ENCODE measurements around the gene IL21R.

DNA sequence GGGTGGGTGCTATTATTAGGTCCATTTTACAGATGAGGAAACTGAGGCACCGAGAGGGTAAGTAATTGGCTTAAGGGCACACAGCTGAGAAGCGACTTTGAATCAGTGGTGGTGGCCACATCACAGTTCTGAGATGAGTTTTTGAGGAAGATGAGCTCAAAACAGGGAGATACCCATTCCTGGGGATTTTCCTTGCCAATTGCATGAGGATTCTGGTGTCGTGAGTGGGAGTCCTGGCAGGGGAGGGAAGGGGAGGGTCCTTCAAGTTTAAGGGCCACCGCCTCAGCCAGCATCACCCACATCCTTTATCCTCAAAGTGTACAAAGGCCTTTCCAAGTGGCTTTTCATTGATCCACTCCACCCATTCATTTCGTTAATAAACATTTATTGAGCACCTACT, 45.3 kb downstream of the IL21R start:
- TF ChIP-seq ETV6 (conservative IDR thresholded peaks at IDR 0.05 in 1 of 2, IDR thresholded peaks at IDR 0.05 in 1 of 2; ENCODE audit: borderline replicate concordance in 1 of 2, low read depth in 1 of 2): no peak
- TF ChIP-seq SIN3A (IDR thresholded peaks at IDR 0.05; ENCODE audit: low read depth, low read length): no peak
- no peak for TF ChIP-seq POLR2AphosphoS5 (IDR thresholded peaks at IDR 0.05; ENCODE audit: low read length)
- no peak for TF ChIP-seq FOS (IDR thresholded peaks at IDR 0.05; ENCODE audit: borderline replicate concordance, extremely low read depth, insufficient read length)
- no peak for TF ChIP-seq SIX5 (IDR thresholded peaks at IDR 0.05; ENCODE audit: low read depth, low read length, severe bottlenecking)
- TF ChIP-seq, protein P1, sequence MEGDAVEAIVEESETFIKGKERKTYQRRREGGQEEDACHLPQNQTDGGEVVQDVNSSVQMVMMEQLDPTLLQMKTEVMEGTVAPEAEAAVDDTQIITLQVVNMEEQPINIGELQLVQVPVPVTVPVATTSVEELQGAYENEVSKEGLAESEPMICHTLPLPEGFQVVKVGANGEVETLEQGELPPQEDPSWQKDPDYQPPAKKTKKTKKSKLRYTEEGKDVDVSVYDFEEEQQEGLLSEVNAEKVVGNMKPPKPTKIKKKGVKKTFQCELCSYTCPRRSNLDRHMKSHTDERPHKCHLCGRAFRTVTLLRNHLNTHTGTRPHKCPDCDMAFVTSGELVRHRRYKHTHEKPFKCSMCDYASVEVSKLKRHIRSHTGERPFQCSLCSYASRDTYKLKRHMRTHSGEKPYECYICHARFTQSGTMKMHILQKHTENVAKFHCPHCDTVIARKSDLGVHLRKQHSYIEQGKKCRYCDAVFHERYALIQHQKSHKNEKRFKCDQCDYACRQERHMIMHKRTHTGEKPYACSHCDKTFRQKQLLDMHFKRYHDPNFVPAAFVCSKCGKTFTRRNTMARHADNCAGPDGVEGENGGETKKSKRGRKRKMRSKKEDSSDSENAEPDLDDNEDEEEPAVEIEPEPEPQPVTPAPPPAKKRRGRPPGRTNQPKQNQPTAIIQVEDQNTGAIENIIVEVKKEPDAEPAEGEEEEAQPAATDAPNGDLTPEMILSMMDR (IDR thresholded peaks at IDR 0.05 in 2 of 3, conservative IDR thresholded peaks at IDR 0.05 in 1 of 3; ENCODE audit: control insufficient read depth in 2 of 3, extremely low read depth in 1 of 3, insufficient read depth in 1 of 3, low read depth in 3 of 3, low read length in 3 of 3): no peak
- TF ChIP-seq EZH2 (IDR thresholded peaks at IDR 0.05; ENCODE audit: borderline replicate concordance, control insufficient read depth, low read depth, low read length): no peak
- TF ChIP-seq CREB1 (IDR thresholded peaks at IDR 0.05; ENCODE audit: low read depth): no peak
- TF ChIP-seq YY1 (IDR thresholded peaks at IDR 0.05; ENCODE audit: low read depth, low read length): no peak
- no peak for TF ChIP-seq CREM (IDR thresholded peaks at IDR 0.05; ENCODE audit: low read depth)
